Suppressor macrophage (primary cell): ENCODE measurements around the gene SNCG.
"Not testable (repeated sequence)": the region's sequence is repeated elsewhere in the genome, so short reads cannot be mapped to it uniquely, and the experiment has no call there.

Experiments
- DNase-seq, 4 experiments: peaks; one replicate each; pipeline ENCODE4 v3.0.0-alpha.2; 2020 to 2022
- total RNA-seq, 17 experiments: gene quantifications; one replicate each; lab custom pipeline; 2026; ENCODE audit warnings: mixed read lengths in 6 of 17, inconsistent platforms in 3 of 17; lab: John Stamatoyannopoulos, UW

Gene SNCG
- 0 to 1.4 (median 0.13) reads per million in 17 experiments for total RNA-seq

DNA sequence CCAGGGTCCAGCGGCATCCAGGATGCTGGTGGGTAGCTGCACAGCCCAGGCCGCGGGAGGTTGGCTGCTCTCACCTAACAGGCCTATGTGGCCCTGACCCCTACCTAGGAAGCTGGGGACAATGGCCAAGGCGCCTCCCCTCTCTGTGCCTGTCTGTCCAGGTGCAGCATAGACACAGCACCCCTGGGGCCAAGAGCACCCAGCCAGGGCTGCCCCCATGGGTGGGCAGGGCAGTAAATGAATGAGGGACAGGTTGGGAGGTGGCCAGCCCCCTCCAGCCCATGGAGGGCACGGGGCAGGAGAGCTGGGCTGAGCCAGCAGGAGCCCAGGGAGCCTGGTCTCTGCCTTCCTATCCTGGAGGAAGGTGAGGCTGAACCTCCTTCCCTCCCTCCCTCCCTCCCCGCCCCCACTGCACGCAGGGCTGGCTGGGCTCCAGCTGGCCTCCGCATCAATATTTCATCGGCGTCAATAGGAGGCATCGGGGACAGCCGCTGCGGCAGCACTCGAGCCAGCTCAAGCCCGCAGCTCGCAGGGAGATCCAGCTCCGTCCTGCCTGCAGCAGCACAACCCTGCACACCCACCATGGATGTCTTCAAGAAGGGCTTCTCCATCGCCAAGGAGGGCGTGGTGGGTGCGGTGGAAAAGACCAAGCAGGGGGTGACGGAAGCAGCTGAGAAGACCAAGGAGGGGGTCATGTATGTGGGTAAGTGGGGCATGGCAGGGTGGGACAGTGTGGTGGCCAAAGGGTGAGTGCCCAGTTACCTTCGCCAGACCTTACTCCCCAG, at the start of gene SNCG:
SNCG (plus strand) TSS at position 484 of the 785 bp plus-strand sequence; CDS start at position 583, 99 bp downstream.
- DNase-seq, result no peak

DNA sequence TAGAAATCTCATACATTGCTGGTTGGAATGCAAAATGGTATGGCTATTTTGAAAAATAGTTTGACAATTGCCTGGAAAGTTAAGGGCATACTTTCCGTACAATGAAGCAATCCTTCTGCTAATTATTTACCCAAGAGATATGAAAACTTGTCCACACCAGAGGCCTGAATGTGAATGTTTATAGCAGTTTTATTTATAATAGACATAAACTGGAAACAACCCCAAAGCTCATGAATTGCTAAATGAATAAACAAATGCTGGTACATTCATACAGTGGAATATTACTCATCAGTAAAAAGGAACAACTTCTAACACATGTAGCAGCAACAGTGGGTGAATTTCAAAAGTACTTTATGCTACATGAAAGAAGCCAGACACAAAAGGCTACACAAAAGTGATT, 43.7 kb upstream of the SNCG start:
- no peak for DNase-seq

DNA sequence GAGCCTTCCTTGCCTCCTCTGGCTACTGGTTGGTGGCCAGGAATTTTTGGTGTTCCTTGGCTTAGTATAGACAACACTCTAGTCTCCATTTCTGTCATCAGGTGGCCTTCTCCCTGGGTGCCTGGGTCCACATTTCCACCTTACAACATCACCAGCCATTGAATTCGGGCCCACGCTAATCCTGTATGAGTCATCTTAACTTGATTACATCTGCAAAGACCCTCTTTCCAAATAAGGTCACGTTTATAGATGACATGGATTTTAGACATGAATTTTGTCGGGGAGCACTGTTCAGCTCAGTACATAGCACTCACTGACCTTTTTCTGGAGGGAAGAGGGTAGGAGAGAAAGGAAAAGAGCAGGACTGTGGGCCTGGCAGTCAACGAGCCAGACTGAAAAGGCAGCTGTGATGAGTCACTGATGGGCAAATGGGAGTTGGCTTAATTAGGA, 40.4 kb upstream of the SNCG start:
- no peak for DNase-seq

DNA sequence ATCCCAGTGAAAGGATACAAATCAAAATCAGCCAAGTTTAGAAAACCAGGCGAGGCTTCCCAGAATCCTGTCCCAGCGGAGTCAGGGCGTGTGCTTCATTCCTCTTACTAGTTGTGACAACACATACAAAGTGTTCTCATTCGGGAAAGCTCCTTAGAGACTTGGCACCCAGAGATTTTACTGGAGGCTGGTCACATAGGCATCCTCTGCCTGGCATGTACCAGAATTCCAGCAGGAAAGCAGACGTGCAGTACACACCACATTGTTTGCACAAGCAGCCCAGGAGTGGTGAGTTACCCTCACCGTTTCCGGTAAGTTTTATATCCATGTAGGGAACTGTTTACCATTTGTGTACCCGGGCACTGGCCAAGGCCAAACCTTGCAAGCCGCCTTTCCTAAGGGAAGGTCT, 35.8 kb upstream of the SNCG start:
- no peak for DNase-seq

DNA sequence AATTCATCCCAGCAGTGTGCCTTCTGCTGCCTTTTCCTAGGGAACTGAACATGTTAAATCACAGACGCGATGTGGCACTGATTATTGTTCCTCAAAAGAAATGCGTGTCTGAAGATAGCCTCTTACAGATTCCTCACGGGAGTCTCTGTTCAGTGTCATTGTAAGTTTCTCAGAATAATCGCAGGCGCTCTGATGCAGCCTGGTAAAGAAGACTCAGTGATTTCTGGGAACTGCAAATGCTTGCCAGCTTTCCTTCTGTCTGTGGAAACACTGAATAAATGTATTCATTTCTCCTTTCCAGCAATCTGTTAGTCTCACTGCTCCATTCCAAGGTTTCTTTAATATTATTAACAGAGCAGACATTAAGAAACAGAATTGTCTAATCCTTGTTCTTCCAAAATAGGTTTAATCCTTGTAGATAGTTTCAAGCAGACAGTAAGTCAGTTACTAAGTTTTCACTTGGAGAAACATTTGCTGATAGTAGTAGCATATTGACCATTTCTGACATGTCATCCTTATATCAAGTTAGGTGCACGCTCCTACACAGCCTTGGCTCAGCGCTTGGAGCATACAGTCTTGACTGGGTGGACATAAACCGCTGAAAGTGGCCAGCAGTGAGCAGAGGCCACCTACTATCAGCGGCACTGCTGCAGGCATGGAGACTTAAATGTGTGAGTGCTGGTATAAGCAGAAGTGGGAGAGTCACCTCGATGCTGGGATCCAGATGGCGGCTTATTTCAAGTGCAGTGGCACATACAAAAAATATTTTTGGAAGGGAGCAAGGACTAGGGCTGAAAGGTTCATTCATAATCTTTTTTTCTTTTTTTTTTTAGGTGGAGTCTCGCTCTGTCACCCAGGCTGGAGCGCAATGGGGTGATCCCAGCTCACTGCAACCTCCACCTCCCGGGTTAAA, 28.7 kb upstream of the SNCG start:
- DNase-seq, result no peak

DNA sequence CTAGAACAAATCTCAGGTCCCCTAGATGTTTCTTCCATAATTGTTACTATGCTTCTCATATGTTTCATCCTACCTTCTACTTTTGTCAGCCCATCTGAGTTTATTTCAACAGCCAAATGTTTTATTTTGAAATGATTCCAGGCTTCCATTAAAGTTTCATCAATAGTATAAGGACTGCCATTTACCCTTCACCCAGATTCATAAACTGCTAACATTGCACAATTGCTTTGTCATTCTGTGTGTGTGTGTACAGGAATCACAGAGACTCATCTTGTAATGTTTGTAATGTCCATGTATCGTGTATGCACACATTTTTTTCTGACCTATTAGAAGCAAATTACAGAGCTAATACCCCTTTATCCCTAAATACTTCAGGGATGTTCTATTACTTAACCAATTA, 26.5 kb upstream of the SNCG start:
- DNase-seq, result peak in 1 of 4 experiments; percentile 13

DNA sequence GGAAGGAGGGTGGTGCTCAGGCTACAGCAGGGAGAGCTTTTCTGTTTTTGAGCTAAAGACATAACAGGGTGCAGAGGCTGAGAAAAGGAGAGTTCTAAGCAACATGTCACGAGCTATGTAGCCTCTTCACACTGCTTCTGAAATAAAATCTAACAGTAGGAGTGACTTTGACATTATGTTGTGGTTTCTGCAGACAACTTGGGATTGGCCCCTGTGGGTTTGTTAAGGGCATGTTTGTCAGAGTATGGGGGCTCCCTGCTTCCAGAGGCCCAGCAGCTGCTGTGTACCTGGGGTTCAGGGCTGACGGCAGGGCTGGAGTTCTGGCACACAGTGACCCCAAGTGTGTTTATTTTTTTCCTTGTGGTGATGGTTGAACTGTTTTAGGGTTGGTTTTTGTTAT, 25.7 kb upstream of the SNCG start:
- DNase-seq, result no peak

DNA sequence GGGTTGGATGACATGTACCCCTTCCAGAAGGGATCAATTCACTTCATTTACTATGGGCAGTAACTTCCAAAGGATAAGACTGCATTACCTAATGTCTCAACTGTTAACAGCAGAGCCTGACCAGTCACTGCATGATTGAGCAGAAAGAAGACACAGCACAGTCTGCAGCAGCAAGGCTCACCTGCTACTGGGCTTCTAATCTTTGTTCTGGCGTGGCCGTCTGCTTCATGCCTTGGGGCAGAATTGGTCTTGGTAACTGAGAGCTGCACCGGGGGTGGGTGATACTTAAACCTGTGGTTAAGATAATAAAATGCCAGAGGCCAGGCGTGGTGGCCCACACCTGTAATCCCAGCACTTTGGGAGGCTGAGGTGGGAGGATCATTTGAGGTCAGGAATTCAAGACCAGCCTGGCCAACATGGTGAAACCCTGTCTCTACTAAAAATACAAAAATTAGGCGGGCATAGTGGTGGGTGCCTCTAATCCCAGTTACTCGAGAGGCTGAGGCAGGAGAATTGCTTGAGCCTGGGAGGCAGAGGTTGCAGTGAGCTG, 24.2 kb upstream of the SNCG start:
- DNase-seq, result not testable (repeated sequence)

DNA sequence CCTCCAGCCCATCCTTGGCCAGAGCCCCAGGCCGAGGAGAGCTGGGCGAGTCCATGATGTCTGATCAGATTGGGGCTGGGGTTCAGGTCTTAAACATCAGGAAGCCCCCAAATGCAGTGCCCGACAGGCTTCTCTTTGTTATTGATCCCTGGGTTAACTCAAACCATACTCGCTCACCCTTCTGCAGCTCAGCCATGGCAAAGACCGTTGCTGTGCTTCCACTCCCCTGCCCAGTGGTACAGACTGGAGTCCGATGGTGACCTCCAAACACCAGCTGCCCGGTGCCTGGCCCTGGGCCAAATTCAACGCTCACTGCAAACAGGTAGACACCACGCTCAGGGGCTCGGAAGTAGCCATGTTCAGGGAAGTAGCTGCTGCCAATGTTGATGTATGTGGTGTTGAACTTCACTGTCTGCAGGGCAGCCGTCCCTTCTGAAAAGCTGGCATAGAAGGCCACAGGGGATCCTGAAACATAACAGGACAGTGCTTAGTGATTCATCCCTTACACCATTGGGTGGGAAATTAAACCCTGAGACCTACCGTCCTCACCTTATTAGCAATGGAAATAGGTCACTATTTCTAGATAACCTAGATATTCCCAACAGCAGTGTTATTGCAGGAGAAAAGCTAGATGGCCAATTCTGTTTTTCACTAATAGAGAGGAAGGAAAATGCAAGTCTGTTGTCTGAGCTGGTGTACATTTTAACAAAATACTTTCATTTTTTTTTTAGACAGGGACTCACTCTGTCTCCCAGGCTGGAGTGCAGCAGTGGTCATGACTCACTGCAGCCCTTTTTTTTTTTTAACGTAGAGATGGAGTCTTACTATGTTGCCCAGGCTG, 21.5 kb upstream of the SNCG start:
- no peak for DNase-seq

DNA sequence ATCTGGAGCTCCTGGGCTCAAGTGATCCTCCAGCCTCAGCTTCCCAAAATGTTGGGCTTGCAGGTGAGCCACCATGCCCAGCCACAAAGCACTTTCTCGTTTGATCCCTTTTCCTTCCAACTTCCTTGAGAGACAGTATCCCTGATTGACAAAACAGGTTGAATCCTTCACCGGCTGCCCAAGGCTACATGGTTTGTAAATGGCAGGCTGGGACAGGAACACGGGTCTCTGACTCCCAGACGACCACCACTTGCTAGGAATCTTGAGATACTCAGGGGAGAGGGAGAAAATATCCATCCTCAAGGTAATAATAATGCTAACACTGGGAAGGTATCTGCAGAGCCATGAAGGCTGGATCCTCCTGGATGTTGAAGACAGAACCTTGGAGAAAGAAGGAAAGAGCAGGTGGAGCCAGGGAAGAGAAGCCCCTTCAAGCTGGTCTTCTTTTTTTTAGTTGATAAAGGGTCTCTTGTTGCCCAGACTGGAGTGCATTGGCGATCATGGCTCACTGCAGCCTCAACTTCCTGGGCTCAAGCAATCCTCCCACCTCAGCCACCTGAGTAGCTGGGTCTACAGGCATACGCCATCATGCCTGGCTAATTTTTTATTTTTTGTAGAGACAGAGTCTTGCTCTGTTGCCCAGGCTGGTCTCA, 20.8 kb upstream of the SNCG start:
- DNase-seq, result no peak

DNA sequence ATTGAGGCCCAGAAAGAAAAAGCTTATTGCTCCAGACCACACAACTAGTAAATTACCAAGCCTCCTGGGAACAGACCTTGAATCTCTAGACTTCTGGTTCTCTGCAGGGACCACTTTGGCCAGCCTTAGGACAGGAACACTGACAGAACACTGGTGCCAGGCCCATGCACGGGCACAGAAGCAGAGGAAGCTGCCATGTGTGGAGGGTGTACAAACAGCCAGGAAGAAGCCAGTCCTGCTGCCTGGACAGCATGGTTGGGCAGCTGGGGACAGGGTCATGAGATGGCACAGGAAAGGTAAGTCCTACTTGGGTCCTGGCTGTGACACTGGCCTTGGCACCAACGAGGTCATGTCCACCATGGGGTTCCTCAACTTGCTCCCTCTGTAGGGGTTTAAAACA, 20.1 kb upstream of the SNCG start:
- no peak for DNase-seq

DNA sequence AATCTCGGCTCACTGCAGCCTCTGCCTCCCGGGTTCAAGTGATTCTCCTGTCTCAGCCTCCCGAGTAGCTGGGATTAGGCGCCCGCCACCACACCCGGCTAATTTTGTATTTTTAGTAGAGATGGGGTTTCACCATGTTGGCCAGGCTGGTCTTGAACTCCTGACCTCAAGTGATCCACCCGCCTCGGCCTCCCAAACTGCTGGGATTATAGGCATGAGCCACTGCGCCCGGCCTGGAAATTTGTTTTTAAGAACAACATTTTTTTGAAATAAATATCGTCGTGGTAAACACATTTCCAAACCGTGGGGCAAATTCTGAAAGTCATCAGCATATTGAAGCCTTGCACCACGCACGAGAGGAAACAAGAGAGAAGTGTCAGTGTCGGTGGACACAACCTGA, 18.3 kb upstream of the SNCG start:
- not testable (repeated sequence) for DNase-seq

DNA sequence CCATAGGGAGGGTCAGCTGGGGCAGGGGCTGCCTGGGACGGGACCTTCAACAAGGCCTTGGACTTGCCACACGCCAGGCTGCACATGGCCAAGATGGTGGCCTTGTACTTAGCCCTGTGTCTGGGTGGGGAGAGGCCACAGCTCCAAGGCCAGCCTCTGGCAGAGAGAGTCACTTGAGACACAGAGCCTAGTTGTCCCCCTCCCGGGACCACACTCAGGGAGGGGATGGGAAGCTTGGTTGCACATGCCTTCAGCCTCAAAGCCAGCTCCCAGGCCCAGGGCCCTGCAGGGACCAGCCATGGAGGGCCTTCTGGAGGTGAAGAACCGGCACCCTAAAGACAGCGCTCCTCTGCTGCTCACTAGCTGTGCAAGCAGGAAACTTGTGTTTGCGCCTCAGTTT, 17.7 kb upstream of the SNCG start:
- DNase-seq, result no peak

DNA sequence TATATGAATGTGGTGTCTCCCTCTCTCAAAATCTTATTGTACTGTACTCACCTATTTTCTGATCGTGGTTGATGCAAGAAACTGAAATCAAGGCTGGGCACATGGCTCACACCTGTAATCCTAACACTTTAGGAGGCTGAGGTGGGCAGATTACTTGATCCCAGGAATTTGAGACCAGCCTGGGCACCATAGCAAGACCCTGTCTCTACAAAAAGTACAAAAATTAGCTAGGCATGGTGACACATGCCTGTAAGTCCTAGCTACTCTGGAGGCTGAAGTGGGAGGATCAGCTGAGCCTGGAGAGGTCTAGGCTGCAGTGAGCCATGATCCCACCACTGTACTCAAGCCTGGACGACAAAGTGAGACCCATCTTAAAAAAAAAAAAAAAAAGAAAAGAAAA, 17.0 kb upstream of the SNCG start:
- no peak for DNase-seq

DNA sequence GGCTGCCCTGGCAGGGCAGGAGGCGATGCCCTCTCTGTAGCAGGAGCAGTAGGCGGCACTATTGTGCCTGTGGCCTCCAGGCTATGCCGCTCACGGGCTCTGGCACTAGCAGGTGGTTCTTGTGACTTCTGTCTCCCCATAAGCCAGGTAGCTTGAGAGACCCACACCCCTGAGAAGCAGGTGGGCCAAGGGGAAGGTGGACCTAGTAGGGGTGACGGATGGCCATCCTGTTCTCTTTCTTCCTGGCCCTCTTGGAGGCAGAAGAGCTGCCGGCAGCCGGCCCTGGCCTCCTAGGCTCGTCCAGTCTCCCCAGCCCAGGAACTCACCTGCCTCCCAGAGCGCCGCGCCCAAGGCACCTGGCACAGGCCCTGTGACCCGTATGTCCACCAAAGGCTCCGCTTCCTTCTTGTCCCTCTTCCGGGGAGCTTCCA, 16.4 kb upstream of the SNCG start:
- DNase-seq, result no peak

DNA sequence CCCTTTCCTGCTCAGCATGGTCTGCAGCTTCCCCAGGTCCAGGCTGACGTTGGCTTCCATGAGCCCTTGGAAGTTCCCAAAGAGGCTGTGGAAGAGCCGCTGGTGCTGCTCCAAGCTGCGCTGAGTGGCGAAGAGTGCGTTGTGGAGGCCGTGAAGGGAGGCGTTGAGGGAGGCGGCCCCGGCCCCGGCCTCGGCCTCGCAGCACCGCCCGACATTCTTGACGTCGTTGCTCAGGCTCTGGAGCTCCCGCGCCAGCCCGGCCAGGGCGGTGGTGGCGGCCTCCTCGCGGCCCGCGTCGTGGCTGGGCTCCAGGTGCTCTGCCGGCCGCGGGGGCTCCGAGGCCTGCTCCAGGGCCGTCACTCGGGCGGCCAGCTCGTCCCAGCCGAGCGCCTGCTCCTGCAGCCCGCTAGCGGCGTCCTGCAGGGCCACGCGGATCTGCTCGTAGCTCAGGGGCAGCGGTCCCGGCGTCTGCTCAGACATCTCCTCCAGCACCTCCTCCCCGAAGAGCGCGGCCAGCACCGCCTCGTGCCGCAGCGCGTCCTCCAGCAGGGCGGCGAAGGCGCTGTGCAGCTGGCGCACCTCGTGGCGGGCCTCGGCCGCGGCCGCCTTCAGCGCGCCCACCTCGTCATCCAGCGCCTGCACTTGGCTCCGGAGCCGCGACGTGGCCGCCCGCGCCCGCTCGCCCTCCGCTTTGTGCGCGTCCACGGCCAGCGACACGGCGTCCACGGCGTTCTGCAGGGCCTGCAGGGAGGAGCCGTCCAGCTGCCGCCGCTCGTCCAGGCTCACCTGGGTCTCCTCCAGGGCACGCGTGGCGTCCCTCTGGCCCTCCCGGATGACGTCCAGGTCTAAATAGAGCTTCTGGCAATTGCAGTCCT, 15.7 kb upstream of the SNCG start:
- no peak for DNase-seq

DNA sequence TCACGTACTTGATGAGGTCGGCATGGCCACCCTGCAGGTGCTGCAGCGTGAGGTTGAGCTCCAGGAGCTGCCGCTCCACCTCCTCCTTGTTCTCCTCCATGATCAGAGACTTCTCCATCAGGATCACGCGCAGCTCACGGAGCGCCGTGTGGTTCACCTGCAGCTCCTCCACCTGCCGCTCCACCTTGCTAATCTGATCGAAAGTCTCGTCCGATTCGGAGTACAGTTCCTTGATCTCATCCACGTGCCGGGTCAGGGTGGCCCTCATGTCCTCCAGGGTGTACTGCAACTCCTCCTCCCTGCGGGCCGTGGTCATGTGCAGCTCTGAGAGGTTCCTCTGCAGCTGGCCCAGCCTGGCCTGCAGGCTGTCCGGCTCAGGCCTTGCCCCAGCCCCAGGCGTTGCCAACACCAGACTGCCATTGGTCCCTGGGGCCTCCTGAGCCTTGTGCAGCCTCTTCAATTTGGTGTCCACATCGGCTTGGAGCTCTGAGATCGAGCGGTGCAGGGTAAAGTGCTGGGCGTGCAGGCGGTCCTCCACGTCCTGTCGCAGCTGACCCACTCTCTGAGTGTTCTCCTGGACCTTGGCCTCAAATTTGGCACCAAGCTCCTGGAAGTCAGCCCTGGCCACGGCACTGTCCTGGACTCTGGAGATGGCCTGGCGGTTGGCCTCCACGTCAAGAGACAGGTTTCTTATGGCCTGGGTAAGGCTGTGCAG, 14.9 kb upstream of the SNCG start:
- DNase-seq, result no peak

DNA sequence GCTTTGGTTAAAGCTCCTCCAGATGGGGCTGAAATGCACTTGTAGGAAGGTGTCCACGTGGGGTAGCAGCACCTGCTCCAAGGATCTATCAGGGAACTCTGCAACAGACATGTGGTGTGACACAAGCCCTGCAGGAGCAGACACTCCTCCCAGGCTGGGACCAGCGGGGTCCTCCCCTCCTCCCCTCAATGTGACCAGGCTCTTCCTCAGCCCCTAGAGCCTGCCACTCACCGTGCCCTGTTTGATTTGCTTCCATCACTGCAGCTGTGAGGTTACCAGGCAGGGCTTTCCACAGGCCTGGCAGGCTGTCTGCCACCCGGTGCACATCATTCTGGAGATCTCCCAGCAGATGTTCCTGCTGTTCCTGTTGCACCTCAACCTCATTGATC, 14.4 kb upstream of the SNCG start:
- no peak for DNase-seq

DNA sequence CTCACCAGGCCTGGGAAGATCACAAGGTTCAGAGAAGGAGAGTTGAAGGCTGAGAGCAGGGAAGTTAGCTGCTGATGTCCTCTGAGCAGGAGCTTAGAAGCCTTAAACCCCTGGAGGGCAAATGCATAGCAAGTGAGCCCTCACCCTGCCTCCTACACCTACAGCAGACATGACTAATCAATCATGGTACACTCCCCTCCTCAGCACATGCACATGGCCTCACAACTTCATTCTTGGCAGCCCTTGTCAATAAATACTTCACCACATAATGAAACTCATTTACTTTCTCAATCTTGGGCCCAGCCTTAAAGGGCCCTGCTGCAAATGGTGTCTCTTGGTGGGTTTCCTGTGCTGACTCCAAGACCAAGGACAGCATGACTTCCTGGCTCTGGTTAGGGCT, 13.9 kb upstream of the SNCG start:
- DNase-seq, result no peak

DNA sequence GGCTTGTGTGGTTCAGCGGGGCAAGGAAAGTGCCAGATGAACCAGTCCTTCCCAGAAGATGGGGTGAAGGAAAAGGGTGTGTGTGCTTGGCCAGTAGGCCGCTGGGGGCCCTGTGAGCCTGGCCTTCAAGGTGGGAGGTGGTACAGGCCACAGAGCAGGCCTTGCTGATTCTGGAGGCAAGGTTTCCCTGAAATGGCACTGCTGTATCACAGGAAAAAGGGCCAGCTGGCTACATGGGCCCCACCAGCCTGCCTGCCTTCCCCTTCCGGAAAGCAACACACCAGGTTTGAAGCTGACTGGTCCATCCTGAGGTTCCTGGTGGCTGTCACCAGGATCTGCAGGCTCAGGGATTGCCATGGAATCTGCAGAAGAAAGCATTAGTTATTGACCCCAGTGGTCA, 13.5 kb upstream of the SNCG start:
- DNase-seq, result no peak
